Upper lobe of left lung (tissue), 4 donors: ENCODE measurements around the gene THOC6.

ENCODE experiments used
- POLR2AphosphoS5 ChIP-seq, 2 donors: sonication (generic); formaldehyde crosslinking; IDR thresholded peaks; one replicate each; pipeline ENCODE4 v1.5.1; 2017; ENCODE audit warnings: antibody characterized with exemption in 2 of 2
- TF ChIP-seq, protein P1 (sequence below), 6 experiments: fragments of 450-650 bp in 4 of 6; fragments of 200-600 bp in 2 of 6; sonication (generic) in 2 of 6; IDR thresholded peaks; one replicate each; pipeline ENCODE4 v1.5.1; 2016 to 2019; ENCODE audit warnings: antibody characterized with exemption in 6 of 6

GRCh38 chr16:3023415-3023668, 493 bp upstream of the THOC6 start:
- TF ChIP-seq, protein P1, sequence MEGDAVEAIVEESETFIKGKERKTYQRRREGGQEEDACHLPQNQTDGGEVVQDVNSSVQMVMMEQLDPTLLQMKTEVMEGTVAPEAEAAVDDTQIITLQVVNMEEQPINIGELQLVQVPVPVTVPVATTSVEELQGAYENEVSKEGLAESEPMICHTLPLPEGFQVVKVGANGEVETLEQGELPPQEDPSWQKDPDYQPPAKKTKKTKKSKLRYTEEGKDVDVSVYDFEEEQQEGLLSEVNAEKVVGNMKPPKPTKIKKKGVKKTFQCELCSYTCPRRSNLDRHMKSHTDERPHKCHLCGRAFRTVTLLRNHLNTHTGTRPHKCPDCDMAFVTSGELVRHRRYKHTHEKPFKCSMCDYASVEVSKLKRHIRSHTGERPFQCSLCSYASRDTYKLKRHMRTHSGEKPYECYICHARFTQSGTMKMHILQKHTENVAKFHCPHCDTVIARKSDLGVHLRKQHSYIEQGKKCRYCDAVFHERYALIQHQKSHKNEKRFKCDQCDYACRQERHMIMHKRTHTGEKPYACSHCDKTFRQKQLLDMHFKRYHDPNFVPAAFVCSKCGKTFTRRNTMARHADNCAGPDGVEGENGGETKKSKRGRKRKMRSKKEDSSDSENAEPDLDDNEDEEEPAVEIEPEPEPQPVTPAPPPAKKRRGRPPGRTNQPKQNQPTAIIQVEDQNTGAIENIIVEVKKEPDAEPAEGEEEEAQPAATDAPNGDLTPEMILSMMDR (IDR thresholded peaks at IDR 0.05): no peak
- no peak for TF ChIP-seq POLR2AphosphoS5 (IDR thresholded peaks at IDR 0.05)
